Neural cell (in vitro differentiated cells): ENCODE measurements around the gene SENP8. TPM values are rescaled to one million over a fixed set of nuclear protein-coding genes. Genes with fewer than 3 reads are reported as not detected.

Experiments used
- H2AFZ ChIP-seq: fragments of 200-600, 300-800 bp; sonication (generic), shearing (Covaris generic); 2 replicates; pipeline ENCODE4 v1.6.0; 2014; ENCODE audit warnings: low read depth, mild to moderate bottlenecking, antibody characterized with exemption, low read length, moderate library complexity
- H3F3A ChIP-seq: fragments of 200-600 bp; shearing (Covaris generic); 2 replicates; pipeline ENCODE4 v1.6.1; 2016; ENCODE audit warnings: mild to moderate bottlenecking, moderate library complexity, mixed read lengths, antibody characterized with exemption, low read length; ENCODE audit not compliant: insufficient read depth, poor library complexity, severe bottlenecking
- H3K27ac ChIP-seq: fragments of 200-600, 300-800 bp; sonication (generic), shearing (Covaris generic); 2 replicates; pipeline ENCODE4 v1.5.1; 2014; ENCODE audit warnings: mild to moderate bottlenecking, low read length, moderate library complexity
- H3K27me3 ChIP-seq: fragments of 300-800, 200-600 bp; sonication (generic), shearing (Covaris generic); 2 replicates; pipeline ENCODE4 v1.6.0; 2014; ENCODE audit warnings: mild to moderate bottlenecking, low read depth, low read length, moderate library complexity; ENCODE audit not compliant: insufficient read depth
- H3K36me3 ChIP-seq: fragments of 300-800, 200-600 bp; sonication (generic), shearing (Covaris generic); 2 replicates; pipeline ENCODE4 v1.5.1; 2014; ENCODE audit warnings: mild to moderate bottlenecking, antibody characterized with exemption, low read length, moderate library complexity; ENCODE audit not compliant: insufficient read depth
- H3K4me2 ChIP-seq: fragments of 300-800, 200-600 bp; sonication (generic), shearing (Covaris generic); 2 replicates; pipeline ENCODE4 v1.6.0; 2014; ENCODE audit warnings: mild to moderate bottlenecking, low read length
- H3K4me3 ChIP-seq: fragments of 300-800, 200-600 bp; sonication (generic), shearing (Covaris generic); 2 replicates; pipeline ENCODE4 v1.5.1; 2014; ENCODE audit warnings: mild to moderate bottlenecking, low read length, moderate library complexity
- H3K79me2 ChIP-seq: fragments of 200-600 bp; shearing (Covaris generic); replicated peaks from 2 replicates; pipeline ENCODE4 v1.6.0; 2014; ENCODE audit warnings: mild to moderate bottlenecking, low read length, moderate library complexity; ENCODE audit not compliant: insufficient read depth
- H3K9ac ChIP-seq: fragments of 300-800, 200-600 bp; sonication (generic), shearing (Covaris generic); 2 replicates; pipeline ENCODE4 v1.6.1; 2016; ENCODE audit warnings: mild to moderate bottlenecking, low read length, mixed read lengths
- H3K9me2 ChIP-seq: fragments of 200-600 bp; shearing (Covaris generic); 2 replicates; pipeline ENCODE4 v1.6.1; 2016; ENCODE audit warnings: mild to moderate bottlenecking, low read length, mixed read lengths; ENCODE audit not compliant: insufficient read depth
- H3K9me3 ChIP-seq: fragments of 200-600, 300-800 bp; sonication (generic), shearing (Covaris generic); 2 replicates; pipeline ENCODE4 v1.6.1; 2016; ENCODE audit warnings: mild to moderate bottlenecking, mixed run types, low read length, moderate library complexity, mixed read lengths
- H4K20me1 ChIP-seq: fragments of 200-600 bp; shearing (Covaris generic); 2 replicates; pipeline ENCODE4 v1.6.1; 2016; ENCODE audit warnings: mild to moderate bottlenecking, mixed run types; ENCODE audit not compliant: insufficient read depth
- CTCF ChIP-seq: fragments of 450-650 bp; IDR thresholded peaks from 2 replicates; pipeline ENCODE4 v1.5.1; 2014; ENCODE audit warnings: antibody characterized with exemption, mild to moderate bottlenecking, moderate library complexity; ENCODE audit not compliant: poor library complexity, severe bottlenecking
- EP300 ChIP-seq: fragments of 450-650 bp; conservative IDR thresholded peaks from 2 replicates; pipeline ENCODE4 v1.6.1; 2014; ENCODE audit warnings: antibody characterized with exemption, mild to moderate bottlenecking, moderate library complexity; ENCODE audit not compliant: poor library complexity, severe bottlenecking
- EZH2 ChIP-seq: fragments of 200-600, 300-800 bp; shearing (Covaris generic), sonication (generic); IDR thresholded peaks from 2 replicates; pipeline ENCODE4 v1.6.1; 2014; ENCODE audit warnings: antibody characterized with exemption, low read length, borderline replicate concordance, mild to moderate bottlenecking; ENCODE audit not compliant: insufficient read depth, poor library complexity, severe bottlenecking
- MXI1 ChIP-seq: fragments of 450-650 bp; conservative IDR thresholded peaks from 2 replicates; pipeline ENCODE4 v1.6.1; 2014; ENCODE audit warnings: antibody characterized with exemption, mild to moderate bottlenecking; ENCODE audit not compliant: poor library complexity, severe bottlenecking
- POLR2AphosphoS5 ChIP-seq: IDR thresholded peaks from 2 replicates; pipeline ENCODE4 v1.6.1; 2012
- RAD21 ChIP-seq: fragments of 450-650 bp; conservative IDR thresholded peaks from 2 replicates; pipeline ENCODE4 v1.6.1; 2014; ENCODE audit warnings: antibody characterized with exemption, mild to moderate bottlenecking, moderate library complexity
- REST ChIP-seq: IDR thresholded peaks from 2 replicates; pipeline ENCODE4 v1.6.1; 2012; ENCODE audit warnings: borderline replicate concordance
- SMC3 ChIP-seq: fragments of 450-650 bp; conservative IDR thresholded peaks from 2 replicates; pipeline ENCODE4 v1.6.1; 2014; ENCODE audit warnings: antibody characterized with exemption, mild to moderate bottlenecking, moderate library complexity; ENCODE audit not compliant: poor library complexity
- TAF1 ChIP-seq: IDR thresholded peaks from 2 replicates; pipeline ENCODE4 v1.6.1; 2012; ENCODE audit warnings: low read depth
- polyA plus RNA-seq: library from polyadenylated mRNA; depleted of rRNA; stranded (reverse); fragments of >200 nt; gene quantifications from 2 replicates; pipeline ENCODE4 v1.2.3, GENCODE V29; 2014

Gene SENP8
- polyA plus RNA-seq, 1 donor from 2014 or later: 3.2 TPM

- Histone ChIP-seq H2AFZ (no peak overlapping the region), H4K20me1 (no peaks in the 10 kb centered on the region), H3K79me2 (no peaks in the 10 kb centered on the region), H3K9me2 (no peaks in the 10 kb centered on the region), H3K27me3 (no peaks in the 10 kb centered on the region), H3K36me3 (no peaks in the 10 kb centered on the region), H3K27ac (no peak overlapping the region), H3K9ac (no peak overlapping the region), H3K4me3 (no peak overlapping the region), H3F3A (no peaks in the 10 kb centered on the region), H3K9me3 (no peaks in the 10 kb centered on the region), H3K4me2 (no peak overlapping the region)
- TF ChIP-seq SMC3 (no peak), TAF1 (no peak), POLR2AphosphoS5 (no peak), EP300 (no peak)
Observed at GRCh38 chr15:72161361-72162132, 43.3 kb downstream of the SENP8 start.

GRCh38 chr15:72162569-72162968, 44.4 kb downstream of the SENP8 start:
- no peak overlapping the region for H3K4me3 ChIP-seq
- no peak for TF ChIP-seq REST
- no peak for TF ChIP-seq MXI1
- no peak for TF ChIP-seq EZH2
- TF ChIP-seq TAF1: no peak
- no peak for TF ChIP-seq CTCF
- no peak for TF ChIP-seq SMC3
- TF ChIP-seq POLR2AphosphoS5: no peak
- no peak for TF ChIP-seq EP300
- TF ChIP-seq RAD21: no peak
- no peak overlapping the region for H3K27ac ChIP-seq

More at GRCh38 chr15:72162569-72162968, 44.4 kb downstream of the SENP8 start:
- no peak overlapping the region for H3K9ac ChIP-seq
- no peaks in the 10 kb centered on the region for H3K27me3 ChIP-seq
- no peaks in the 10 kb centered on the region for H3F3A ChIP-seq
- H2AFZ ChIP-seq: no peak overlapping the region
- no peaks in the 10 kb centered on the region for H3K9me2 ChIP-seq
- no peaks in the 10 kb centered on the region for H4K20me1 ChIP-seq
- no peaks in the 10 kb centered on the region for H3K9me3 ChIP-seq
- H3K36me3 ChIP-seq: no peaks in the 10 kb centered on the region
- no peak overlapping the region for H3K4me2 ChIP-seq
- no peaks in the 10 kb centered on the region for H3K79me2 ChIP-seq
